NCI-H460 (cell line): ENCODE data around the gene CALR. TPM values are rescaled to one million over a fixed set of nuclear protein-coding genes. Genes with fewer than 3 reads are reported as not detected.

Source experiments
- small RNA-seq, 2 experiments: library from RNA; depleted of rRNA; stranded (forward); fragments of <200 nt; gene quantifications; one replicate each; pipeline ENCODE3, GENCODE V24; 2014
- total RNA-seq: library from RNA; depleted of rRNA; stranded (reverse); fragments of >200 nt; shearing (Covaris generic); gene quantifications from 2 replicates; pipeline ENCODE4 v1.2.3, GENCODE V29; 2014; rRNA removed

CALR gene
- total RNA-seq, 1 experiment from 2014 or later = 378 TPM

Small RNAs within 50 kb of the gene (small RNA-seq; reads per million reads assigned to genes)
- gene MIR5695 (0 reads per million in 2 experiments), gene MIR6515 (0.02 to 0.12 reads per million in 2 experiments)

Other genes starting within 250 kb of the CALR start
- 6.2 and 6.9 TPM in 2 replicates for gene FBXW9, start 242.0 kb upstream of the CALR start, total RNA-seq
- 17.4 and 23.4 TPM in 2 replicates for gene TNPO2, start 214.7 kb upstream of the CALR start, total RNA-seq
- 141 and 145 TPM in 2 replicates for gene TRIR, start 203.9 kb upstream of the CALR start, total RNA-seq
- 50.9 and 53.9 TPM in 2 replicates for gene GET3, start 201.1 kb upstream of the CALR start, total RNA-seq
- 0.22 TPM in 1 of 2 replicates, not detected in the other for gene BEST2, start 186.8 kb upstream of the CALR start, total RNA-seq
- 6.0 TPM in 2 replicates for gene HOOK2, start 163.1 kb upstream of the CALR start, total RNA-seq
- gene JUNB, start 147.1 kb upstream of the CALR start, total RNA-seq = 137 and 153 TPM in 2 replicates
- gene PRDX2, start 136.8 kb upstream of the CALR start, total RNA-seq = 216 and 259 TPM in 2 replicates
- not detected in 2 replicates for gene THSD8, start 136.5 kb upstream of the CALR start, total RNA-seq
- 25.6 and 31.1 TPM in 2 replicates for gene RNASEH2A, start 132.0 kb upstream of the CALR start, total RNA-seq
- not detected in 2 replicates for gene RTBDN, start 104.0 kb upstream of the CALR start, total RNA-seq
- 1.7 TPM in 2 replicates for gene MAST1, start 100.1 kb upstream of the CALR start, total RNA-seq
- gene DNASE2, start 57.2 kb upstream of the CALR start, total RNA-seq = 24.5 and 26.8 TPM in 2 replicates
- 0.52 and 1.3 TPM in 2 replicates for gene KLF1, start 51.4 kb upstream of the CALR start, total RNA-seq
- 5.5 and 5.8 TPM in 2 replicates for gene GCDH, start 47.4 kb upstream of the CALR start, total RNA-seq
- gene SYCE2, start 19.3 kb upstream of the CALR start, total RNA-seq = 0.37 TPM in 1 of 2 replicates, not detected in the other
- 45.7 and 46.9 TPM in 2 replicates for gene FARSA, start 4.9 kb upstream of the CALR start, total RNA-seq
- gene RAD23A, start 7.3 kb downstream of the CALR start, total RNA-seq = 165 and 189 TPM in 2 replicates
- gene GADD45GIP1, start 18.6 kb downstream of the CALR start, total RNA-seq = 24.7 and 27.4 TPM in 2 replicates
- not detected in 2 replicates for gene DAND5, start 31.0 kb downstream of the CALR start, total RNA-seq
- 5.2 and 8.2 TPM in 2 replicates for gene NFIX, start 56.9 kb downstream of the CALR start, total RNA-seq
- 1.4 and 2.7 TPM in 2 replicates for gene LYL1, start 164.2 kb downstream of the CALR start, total RNA-seq
- gene TRMT1, start 178.1 kb downstream of the CALR start, total RNA-seq = 36.2 and 42.8 TPM in 2 replicates
- 32.0 and 35.3 TPM in 2 replicates for gene NACC1, start 179.7 kb downstream of the CALR start, total RNA-seq
- gene STX10, start 211.8 kb downstream of the CALR start, total RNA-seq = 49.9 and 58.8 TPM in 2 replicates
- gene IER2, start 211.8 kb downstream of the CALR start, total RNA-seq = 35.3 and 43.7 TPM in 2 replicates